Femur (tissue), 1 donor: Measurements from ENCODE around the gene YDJC.
"Not testable (repeated sequence)": the region's sequence is repeated elsewhere in the genome, so short reads cannot be mapped to it uniquely, and the experiment has no call there.

Source experiments
- DNase-seq: peaks from one replicate; pipeline ENCODE4 v3.0.0-alpha.2; 2017

The YDJC gene

DNA sequence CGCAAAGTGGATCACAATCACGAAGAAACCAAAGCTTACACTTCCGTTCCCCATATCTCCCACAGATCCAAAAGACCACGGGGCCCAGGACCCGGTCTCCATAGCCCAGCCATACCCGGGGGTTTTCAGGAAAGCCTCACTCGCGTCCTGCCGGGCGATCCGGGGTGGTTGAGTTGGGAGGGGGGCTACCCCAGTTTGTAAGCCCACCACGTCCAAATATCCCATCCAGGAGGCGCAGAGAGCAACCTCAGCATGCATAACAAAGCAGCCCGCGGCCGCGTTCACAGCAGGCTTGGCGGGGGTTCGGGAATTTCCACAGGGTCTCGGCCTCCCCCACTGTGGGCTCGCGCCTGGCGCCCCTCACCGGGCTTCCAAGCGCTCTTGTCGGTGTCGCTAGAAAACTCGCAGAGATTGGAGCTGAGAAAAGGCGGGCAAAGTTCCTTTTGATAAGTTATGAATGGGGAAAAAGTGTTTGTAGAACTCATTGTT lies 21.7 kb upstream of the YDJC start:
- DNase-seq: no peak

DNA sequence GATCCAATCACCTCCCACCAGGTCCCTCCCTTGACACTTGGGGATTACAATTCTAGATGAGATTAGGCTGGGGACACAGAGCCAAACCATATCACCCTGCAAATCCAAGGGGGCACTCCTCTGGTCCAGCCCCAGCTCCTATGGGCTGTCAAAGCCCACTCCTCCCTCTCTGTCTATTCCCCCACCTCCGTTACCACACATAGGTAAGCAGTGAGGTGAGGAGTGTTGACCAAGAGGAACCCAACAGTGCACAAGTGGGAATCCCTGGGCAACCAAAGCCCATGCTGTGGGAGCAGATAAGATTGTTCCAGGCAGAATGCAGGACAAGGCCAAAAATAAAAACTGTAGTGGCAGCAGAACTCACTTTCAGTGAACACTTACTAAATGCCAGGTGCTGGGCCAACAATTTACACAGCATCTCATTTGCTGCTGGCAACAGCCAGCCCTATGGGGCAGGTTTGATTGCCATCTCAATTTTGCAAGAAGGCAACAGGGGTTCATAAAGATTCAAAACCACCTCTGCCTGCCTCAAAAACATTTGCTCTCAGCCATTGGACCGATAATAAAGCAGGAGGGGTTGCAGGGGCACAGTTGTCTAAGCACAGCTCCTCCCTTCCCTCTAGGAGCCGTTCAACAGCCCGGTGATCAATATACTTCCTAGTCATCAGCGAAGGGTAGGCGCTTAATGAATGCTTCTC lies 21.1 kb upstream of the YDJC start:
- DNase-seq: no peak

DNA sequence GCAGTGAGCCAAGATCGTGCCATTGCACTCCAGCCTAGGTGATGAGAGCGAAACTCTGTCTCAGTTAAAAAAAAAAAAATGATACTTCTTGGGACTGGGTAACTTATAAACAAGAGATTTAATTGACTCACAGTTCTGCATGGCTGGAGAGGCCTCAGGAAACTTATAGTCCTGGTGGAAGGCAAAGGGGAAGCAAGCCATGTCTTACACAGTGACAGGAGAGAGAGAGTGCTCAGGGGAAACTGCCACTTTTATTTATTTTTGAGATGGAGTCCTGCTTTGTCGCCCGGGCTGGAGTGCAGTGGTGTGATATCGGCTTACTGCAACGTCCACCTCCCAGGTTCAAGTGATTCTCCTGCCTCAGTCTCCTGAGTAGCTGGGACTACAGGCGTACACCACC lies 20.5 kb upstream of the YDJC start:
- DNase-seq: no peak

DNA sequence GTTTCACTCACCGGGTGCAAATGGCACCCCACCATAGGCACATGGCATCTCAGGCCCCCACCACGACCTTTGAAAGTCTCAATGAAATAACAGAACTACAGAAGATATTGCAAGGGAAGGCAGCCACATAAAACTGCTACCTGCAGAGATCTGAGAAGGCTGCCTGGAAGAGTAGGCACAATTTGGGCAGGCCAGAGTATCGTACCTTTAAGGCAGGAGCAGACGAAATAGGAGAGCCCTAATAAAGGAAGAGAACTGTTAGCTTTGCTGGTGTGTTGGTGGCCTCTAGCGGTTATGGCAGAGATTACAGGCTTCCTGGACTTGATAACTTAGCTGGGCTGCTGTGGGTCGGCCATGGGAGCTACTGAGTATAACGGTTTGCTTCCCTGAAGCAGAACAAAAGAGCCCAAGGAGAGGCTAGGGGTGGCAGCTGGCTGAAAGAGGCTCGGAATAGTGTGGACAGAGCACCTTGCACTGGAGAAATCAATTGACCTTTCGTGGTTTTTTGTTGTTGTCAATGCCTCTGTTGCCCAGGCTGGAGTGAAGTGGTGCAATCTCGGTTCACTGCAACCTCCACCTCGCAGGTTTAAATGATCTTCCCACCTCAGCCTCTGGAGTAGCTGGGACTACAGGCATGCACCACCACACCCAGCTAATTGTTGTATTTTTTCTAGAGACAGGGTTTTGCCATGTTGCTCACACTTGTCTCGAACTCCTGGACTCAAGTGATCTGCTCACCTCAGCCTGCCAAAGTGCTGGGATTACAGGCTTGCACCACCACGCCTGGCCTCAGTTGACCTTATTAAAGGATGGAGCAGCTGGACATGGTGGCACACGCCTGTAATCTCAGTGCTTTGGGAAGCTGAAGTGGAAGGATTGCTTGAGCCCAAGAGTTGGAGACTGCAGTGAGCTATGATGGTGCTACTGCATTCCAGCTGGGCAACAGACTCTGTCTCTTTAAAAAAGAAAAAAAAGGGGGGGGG lies 17.1 kb upstream of the YDJC start:
- DNase-seq: peak; percentile 89

DNA sequence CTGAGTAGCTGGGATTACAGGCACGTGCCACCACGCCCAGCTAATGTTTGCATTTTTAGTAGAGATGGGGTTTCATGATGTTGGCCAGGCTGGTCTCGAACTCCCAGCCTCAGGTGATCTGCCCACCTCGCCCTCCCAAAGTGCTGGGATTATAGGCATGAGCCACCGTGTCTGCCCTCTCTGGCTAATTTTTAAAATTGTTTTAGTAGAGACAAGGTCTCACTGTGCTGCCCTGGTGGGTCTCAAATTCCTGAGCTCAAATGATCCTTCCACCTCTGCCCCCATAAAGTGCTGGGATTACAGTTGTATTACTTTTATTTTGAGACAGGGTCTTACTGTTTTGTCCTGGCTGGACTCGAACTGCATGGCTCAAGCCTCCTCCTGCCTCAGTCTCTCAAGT lies 15.7 kb upstream of the YDJC start:
- not testable (repeated sequence) for DNase-seq

DNA sequence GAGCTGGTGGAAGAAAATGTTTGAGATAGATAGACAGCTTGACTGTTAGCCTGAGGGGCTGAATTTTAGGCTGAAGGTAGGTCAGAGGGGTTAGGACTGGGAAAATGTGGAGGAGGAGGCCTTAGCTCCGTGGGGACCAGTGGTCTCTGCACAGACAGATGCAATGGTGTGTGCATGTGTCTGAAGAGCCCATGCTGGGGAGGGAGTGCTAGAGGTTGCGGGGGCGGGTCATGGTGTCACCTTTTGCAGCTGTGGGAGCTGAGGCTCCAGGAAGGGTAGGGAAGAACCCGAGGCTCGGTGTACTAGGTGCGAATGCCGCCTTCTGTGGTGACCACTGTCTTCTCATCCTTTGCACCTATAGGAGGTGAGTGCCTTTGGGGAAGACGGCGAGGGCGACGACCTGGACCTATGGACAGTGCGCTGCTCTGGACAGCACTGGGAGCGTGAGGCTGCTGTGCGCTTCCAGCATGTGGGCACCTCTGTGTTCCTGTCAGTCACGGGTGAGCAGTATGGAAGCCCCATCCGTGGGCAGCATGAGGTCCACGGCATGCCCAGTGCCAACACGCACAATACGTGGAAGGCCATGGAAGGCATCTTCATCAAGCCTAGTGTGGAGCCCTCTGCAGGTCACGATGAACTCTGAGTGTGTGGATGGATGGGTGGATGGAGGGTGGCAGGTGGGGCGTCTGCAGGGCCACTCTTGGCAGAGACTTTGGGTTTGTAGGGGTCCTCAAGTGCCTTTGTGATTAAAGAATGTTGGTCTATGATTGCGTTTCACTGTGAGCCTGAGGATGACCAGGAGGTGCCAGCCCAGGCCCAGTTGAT lies 13.9 kb upstream of the YDJC start:
- DNase-seq: peak; percentile 18

DNA sequence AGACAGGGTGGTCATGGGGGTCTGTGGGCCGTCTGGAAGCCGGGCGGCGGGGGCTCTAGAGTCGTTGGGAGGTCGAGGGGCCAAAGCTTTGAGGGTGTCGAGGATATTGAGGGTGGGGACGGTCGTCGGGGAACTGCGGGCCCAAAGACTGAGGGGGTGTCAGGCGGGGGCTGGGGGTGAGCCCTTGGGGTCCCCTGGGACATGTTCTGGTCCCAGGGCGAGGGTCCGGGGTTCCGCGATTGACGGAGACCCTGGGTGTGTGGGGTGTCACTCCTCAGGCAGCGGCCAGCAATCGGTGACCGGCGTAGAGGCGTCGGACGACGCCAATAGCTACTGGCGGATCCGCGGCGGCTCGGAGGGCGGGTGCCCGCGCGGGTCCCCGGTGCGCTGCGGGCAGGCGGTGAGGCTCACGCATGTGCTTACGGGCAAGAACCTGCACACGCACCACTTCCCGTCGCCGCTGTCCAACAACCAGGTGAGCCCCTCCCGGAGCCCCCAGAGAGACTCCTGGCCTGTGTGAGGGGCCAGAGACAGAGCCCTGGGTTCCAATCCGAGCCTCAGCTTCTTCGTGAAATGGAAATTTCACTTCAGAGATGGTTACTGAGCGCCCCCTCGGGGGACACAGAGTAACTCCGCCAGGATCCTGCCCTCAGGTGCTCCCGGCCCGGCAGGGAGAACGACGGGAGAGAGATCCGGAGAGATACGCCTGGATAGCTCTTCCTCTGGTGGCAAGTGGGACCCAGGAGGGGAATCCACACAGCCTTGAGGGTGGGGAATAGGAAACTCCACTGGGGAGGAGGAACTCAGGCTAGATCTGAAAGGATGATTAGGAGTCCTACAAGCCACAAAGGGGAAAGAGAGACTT lies 13.0 kb upstream of the YDJC start:
- DNase-seq: peak; percentile 57

DNA sequence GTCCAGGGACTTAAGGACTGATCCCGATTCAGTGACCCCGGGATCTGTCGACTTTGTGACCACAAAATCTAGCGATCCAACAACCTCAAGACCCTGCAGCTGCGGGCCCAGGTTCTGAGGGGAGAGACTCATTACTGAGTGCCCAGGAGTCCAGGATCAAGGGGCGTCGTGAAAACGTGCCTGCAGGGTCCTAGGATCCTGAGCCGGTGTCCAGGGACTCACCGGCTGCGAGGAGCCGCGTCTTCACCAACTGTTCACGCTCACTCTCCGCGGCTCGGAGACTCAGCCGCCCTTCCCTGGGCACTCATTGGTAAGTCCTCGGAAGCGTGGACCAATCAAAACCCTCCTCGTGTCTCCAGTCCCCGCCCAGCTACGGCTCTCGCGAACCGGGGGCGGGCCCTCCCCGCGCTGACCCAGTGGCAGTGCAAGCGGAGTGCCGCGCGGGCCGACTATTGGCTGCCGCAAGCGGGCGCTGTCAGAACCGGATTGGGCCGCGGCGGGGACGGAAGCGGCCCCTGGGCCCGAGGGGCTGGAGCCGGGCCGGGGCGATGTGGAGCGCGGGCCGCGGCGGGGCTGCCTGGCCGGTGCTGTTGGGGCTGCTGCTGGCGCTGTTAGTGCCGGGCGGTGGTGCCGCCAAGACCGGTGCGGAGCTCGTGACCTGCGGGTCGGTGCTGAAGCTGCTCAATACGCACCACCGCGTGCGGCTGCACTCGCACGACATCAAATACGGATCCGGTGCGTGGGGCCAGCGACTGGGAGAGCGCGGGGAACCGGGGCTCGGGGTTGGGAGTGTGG lies 12.2 kb upstream of the YDJC start, which contains the start of gene SDF2L1:
SDF2L1 (plus strand) TSS at position 514 of the 795 bp plus-strand sequence; CDS start at position 549, 35 bp downstream.
- DNase-seq: peak; percentile 99

DNA sequence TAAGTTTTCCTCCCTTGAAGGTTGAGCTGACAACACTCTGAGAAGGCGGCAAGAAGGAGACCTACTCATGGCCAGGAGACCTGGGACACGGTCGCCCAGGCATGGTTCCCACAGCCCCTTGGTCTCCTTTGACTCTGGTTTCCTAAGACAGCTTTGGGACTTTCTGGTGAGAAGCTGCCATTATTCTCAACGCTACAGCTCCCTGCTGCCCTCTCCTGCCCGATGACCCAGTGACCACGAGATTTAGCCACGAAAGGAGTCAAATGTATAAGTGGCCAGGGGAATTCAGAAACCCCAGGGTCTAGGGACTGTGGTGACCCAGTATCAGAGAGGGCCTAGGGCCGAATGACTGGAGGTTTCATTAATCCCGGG lies 11.6 kb upstream of the YDJC start:
- no peak for DNase-seq

DNA sequence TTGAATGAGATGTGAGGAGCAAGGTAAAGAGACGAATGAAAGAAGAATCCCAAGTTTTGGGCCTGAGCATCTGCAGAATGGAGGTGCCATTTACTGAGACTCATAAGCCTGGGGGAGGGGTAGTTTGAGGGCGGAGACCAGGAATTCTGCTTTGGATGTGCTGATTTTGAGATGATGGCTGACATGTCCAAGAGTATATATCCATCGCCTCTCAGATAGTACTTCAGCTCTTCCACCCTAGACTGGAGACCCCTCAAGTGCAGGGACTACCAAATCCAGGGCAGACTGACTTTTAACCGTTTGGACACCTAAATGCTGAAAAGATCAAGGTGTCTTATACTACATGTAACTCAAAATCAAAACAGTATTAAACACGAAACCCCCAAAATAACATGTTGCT lies 11.0 kb upstream of the YDJC start:
- DNase-seq: no peak

DNA sequence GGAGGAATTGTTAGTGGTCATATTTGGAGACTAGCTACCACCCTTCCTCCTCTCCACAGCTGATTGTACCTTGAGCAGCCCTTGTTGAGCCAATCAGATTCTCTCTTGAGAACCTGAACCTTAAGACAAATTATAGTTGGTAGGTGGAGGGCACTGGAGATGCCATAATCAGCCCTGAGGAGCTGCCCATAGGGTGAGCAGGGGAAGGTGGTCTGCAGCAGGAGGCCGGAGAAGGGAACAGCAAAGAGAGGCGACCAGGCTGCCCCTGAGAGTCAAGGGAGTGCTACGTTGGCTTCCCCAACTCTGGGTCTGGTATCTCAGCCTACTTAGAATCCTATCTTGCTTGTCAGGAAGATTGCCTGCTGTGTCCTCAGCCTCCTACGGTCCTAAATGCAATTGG lies 9.5 kb upstream of the YDJC start:
- no peak for DNase-seq

DNA sequence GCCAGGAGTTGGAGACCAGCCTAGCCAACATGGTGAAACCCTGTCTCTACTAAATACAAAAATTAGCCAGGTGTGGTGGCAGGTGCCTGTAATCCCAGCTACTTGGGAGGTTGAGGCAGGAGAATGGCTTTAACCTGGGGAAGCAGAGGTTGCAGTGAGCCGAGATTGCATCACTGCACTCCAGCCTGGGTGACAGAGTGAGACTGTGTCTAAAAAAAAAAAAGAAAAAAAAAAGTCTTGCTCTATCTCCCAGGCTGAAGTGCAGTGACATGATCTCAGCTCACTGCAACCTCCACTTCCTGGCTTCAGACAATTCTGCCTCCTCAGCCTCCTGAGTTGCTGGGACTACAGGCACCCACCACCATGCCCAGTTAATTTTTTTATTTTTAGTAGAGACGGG lies 7.6 kb upstream of the YDJC start:
- not testable (repeated sequence) for DNase-seq

DNA sequence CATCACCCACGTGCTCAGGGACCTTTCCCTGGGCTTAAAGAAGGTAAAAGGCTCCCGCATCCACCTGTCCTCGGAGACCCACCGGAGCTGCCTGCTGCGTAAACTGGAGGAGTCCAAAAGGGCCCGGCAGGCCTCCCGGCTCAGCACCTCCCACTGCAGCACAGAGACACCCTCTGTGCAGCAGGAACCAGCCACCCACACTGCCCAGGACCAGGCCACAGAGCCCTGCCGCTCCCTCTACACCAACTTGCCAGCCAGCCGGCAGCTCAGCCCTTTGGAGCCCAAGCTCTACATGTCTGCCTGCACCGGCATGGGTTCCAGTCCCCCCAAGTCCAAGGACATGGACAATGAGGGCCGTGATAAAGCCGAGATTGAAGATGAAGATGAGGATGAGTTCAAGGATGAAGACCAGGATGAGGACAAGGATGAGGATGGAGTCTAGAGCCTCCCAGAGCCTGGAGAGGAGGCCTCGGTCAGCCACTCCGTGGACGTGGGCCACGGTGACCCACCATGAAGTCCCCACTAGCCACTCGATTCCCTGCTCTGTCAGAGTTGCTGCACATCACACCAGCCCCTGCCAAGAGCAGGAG lies 6.9 kb upstream of the YDJC start:
- DNase-seq: no peak

DNA sequence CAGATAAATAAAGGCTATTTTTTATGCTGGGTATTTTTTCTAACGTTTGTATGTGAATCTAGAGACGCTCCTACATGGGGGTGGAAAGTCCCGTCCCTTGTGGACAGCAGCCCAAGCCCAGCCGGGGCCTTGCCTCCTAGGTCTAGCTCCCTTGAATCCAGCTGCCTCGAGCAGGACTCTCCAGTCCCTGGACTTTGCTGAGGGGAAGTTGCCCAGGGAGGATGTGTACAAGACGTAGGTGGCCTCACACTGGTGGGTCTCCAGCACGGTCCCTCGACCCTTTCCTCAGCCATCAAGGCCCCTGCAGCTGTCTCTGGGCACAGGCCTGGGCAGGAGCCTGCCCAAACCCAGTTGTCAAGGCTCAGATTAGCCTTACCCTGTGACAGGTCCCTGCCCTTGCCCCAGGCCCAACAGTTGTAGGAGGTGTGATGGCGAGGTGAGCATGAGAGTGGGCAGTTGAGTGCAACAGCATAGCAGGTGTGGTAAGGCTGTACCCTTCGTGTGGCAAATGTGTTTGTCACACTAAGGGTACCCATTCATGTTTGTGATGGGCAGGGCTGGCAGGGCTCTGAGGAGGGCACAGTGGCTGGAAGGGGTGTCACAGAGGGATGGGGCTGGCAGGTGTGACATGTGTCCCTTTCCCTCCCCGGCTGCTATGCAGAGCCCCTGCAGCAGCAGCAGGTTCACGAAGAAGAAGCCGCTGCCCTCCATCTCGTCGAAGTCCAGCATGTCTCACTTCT lies 6.1 kb upstream of the YDJC start:
- DNase-seq: no peak

DNA sequence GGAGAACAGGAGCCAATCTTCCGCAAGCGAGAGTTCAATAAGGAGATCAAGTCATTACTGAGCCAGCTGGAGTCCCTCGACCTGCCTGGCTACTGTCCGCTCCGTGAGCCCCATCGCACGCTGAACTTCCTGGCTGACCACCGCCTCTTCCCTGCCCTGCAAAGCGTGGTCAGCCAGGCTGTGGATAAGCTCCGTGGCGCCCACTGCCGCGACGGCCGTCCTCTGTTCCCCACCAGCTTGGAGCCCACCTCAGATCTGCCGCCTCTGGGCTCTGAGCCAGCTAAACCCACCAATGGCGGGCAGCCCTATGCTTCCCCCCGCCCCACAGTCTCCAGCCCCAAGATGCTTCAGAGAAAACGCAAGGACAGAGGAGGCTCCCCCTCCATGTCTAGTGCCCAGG lies 5.0 kb upstream of the YDJC start:
- no peak for DNase-seq

DNA sequence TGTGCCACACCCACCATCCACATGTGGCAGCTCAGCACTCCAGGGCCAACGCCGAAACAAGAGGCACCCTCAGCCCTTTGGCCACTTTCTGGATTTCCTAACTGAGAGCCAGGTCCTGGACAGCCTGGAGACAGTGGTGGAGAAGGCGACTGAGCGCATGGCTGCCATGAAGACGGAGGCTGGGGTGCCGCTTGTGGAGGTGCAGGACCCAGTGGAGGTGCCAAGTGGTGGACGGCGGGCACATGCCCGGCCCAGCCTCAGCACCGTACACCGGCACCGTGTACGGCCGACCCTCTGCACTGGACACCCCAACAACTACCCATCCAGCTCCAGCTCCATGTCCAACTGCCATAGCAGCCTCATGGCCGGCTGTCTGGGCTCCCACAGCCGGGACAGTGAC lies 4.3 kb upstream of the YDJC start:
- no peak for DNase-seq

DNA sequence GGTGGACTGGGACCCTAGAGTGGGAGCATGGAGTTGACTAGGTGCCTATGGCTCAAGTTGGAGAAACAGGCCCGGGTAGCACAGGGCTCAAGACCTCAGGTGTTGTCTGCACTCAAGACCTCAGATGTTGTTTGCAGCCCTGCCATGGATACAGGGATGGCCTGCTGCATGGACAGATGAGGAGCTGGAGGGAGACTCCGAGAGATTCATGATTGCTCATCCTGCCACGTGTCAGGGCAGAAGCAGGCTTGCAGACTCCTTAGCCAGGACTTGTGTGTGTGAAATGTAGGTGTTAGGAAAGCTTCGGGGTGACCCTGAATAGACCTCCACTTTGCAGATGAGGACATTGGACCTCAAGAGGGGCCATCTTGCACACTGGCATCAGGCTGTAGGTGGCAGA lies 3.7 kb upstream of the YDJC start:
- no peak for DNase-seq

DNA sequence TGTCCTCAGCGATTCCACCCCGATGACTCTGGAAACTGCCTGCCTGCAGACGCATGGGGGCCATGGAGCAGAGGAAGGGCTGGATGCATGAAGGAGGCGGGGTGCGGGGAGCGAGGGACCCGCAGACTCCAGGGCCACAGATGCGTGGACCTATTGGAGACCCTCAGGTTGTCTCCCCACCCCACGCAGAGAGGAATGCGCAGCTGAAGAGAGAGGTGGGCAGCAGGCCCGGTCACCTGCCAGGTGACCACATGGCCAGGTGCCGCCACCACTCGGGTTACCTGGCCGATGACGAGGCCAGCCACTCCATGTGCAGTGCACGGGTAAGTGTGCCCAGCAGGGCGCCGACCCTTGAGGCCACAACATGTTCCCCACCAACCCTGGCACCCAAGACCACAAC lies 3.1 kb upstream of the YDJC start:
- DNase-seq: no peak

DNA sequence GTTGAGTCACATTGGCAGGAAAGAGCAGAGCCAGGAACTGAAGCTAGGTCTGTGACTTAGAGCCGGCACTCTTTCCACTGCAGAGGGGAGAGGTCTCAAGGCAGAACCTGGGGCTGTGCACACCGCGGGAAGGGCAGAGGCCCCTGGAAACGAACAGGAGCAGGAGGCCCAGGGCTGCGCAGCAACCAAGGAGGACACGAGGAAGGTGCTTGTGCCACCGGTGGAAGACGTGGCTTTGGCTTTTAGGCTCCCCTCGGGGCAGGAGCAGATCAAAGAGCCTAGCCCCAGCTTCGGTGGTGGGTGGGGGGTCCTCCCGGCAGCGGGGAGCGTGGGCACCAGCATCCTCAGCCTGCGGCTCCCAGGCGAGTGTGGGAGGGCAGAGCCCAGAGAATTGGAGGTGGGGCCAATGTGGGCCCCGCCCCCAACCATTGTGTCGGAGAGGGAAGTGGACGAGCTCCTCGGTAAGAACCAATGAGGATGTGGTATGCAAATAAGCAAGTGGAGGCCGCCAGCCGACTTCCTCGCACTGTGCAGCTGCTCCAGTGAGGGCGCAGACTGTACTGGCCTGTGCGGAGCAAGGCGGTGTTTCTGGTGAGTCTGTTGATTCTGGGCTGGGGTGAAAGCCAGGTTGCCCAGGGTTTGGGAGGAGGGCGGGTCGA lies 2.5 kb upstream of the YDJC start, which contains the start of gene CCDC116:
CCDC116 (plus strand) TSS at position 524 of the 659 bp plus-strand sequence. CDS start 422 bp downstream, outside the sequence.
- peak; percentile 43 for DNase-seq
